ENCODE measurements around the gene TNPO2.
"Not testable (repeated sequence)": the region's sequence is repeated elsewhere in the genome, so short reads cannot be mapped to it uniquely, and the experiment has no call there.

The TNPO2 gene

DNA sequence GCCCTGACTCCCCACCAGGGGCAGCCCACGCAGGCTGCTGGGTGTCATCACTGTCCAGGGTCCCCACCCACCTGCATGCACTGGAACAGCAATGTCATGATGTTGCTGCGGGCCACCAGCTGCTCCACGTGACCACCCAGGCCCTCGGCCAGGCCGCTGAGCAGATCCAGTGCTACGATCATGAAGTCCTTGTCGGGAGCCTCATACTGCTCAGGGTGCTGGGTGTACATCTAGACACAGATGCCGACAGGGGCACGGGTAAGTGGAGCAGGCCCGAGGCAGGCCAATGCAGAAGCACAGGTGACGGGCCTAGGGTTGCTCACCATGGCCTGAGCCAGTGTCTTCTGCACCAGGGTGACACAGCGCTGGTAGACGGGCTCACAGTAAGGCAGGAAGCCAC is 18.6 kb downstream of the TNPO2 start:
- no peak for DNase-seq

DNA sequence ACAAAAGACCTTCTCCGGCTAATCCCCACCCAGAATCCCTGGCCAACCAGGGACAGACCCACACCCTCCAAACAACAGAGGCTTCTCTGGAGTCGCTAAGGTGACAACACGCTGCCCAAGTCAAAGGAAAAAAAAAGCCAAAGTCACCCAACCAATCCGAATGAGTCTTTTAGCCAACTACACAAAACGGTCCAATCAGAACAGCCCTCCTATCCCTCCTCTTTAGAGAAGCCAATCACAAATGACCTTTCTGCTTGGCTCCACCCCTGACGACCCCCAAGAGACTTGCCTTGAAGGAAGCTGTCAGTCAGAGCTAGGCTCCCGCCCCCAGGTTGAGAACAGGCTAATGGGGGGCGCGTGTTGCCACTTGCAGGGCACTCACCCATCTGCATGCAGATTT is 20.7 kb downstream of the TNPO2 start:
- DNase-seq: no peak

DNA sequence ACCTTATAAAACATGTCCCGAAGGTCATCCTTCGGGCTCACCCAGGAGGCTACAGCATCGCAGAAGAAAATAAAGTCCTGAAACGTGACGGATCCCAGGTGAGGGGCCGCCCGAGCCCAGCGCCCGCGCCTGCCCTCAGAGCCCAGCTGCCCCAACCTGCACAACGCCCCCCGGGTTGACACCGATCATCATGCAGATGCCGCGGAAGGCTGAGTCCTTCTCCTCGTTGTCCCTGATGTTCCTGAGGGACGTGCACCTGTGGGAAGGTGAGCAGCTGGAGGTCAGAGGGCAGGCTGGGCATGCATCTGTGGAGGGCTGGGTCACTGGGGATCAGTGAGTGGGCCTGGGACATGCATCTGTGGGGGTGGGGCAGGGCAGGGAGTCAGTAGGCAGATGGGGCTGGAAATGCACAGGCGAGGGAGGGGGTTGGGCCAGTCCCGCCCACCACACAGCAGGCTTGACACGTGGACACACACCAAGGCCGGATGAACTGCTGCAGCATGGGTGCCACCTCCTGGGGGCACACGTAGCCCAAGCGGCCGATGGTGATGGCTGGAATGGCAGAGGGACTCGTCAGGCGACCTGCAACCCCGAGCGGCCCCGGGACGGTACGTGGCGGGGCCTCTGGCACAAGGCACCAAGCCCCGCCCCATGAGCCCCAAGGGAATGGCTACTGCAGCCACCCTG is 22.0 kb downstream of the TNPO2 start:
- no peak for DNase-seq

DNA sequence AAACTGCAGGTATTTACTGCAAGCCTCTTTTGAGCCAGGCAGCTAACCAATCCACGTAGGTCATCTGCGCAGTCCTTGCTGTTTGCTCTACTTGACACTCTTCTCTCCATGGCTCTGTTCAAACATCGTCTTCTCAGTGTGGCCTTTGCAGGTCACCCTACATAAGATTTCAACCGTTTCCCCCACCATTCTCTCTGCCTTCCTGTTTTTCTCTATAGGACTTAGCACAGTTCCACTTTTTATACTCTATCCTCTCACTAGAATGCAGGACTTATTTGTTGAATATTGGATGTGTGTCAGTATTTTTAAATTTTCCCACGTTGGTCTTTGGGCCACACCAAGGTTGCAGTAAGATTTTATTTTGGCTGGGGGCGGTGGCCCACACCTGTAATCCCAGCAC is 25.6 kb downstream of the TNPO2 start:
- DNase-seq: no peak

DNA sequence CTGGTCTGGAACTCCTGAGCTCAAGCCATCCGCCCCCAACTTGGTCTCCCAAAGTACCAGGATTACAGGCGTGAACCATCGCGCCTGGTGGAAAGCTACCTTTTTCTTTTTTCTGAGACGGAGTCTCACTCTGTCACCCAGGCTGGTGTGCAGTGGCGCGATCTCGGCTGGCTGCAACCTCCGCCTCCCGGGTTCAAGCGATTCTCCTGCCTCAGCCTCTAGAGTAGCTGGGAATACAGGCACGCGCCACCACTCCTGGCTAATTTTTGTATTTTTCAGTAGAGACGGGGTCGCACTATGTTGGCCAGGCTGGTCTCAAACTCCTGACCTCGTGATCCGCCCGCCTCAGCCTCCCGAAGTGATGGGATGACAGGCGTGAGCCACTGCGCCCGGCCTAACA is 26.3 kb downstream of the TNPO2 start:
- not testable (repeated sequence) for DNase-seq

DNA sequence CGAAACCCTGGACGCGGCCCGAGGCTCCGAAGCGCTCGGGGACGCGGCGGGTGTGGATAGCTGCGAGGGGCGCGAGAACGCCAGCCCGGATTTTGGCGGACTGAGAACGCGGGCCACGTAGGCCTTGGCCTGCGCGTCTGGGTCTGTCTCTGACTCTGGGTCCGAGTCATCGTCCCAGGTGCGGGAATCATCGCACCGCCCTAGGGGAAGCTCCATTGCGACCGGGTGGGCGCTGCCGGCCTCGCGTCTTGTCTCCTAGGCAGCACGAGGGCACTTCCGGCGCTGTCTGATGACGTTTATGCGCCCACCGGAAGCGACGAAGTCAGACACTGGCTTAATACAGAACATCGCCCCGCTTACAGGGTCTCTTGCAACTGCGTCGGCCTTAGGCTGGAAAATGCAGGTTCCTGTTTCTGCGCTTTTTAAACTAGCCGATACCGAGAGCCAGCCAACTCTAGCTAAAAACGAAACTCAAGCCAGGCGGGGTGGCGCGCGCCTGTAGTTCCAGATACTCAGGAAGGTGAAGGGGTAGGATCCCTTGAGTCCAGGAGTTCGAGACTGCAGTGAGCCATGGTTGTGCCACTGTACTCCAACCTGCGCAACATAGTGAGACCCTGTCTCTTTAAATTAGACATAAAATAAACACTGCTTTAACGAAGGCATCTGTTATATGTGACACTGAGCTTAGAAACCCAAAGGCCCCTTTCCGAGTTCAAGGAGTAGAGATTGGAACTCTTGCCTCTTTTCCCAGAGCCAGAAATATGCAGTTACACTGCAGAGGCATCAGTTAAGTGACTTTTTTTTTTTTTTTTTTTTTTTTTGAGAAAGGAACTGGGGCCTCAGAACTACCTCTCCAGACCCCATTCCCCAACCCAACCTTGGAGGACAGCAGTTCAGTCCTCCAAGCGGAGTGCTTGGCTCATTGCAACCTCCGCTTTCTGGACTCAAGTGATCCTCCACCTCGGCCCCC is 27.1 kb downstream of the TNPO2 start, which contains the start of gene FBXW9:
FBXW9 (minus strand) TSS at position 266 of the 970 bp plus-strand sequence; CDS start at position 216, 50 bp downstream.
- DNase-seq: peak; percentile 65

DNA sequence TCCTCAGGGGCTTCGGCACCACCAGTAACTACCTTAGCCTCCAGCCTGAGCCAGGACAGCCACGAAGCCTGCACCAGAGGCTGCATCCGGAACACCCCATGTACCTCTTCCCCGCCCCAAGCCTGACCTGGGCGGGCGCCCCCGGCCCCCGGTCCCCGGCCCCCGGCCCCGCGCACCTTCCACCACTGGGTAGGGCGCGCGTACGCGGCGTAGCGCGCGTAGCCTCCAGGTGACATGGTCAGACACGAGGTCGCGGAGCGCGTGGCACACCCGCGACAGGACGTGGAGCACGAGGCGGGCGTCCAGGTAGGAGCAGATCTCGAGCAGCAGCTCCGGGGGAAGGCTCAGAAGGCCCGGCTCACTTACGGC is 27.8 kb downstream of the TNPO2 start:
- no peak for DNase-seq

DNA sequence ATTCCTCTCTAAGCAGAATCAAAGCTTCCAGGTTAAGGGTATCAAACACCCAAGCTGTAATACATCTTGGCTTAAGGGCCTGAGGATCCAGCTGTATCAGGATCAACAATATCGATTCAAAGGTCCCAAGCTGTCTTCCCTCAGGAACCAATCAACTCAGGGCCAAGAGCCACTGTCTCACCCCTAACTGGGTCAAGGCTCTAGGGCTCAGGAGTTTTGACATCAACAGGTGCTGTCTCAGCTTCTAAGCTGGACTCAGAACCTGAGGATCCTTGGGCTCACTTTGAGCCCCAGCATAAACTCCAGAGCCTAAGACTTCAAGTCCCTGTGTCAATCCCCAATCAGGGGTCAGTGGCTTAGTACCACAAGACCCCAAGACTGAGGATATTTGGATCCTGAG is 28.2 kb downstream of the TNPO2 start:
- DNase-seq: no peak

DNA sequence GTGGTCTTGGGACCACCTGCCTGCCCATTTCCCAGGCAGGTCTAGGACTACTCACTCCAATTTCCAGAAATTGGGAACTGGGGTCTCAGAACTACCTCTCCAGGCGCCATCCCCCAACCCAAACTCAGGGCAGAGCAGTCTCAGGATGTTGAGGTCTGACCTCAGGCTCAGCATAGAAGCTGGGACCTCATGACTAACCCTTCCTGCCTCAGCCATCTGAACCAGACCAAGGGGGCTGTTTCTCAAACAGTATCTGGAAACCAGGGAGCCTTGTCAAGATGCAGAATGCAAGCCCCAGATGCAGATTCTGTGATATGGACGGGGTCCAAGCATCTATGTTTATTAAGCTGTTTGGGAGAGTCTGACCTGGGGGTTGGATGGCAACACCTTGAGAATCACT is 28.6 kb downstream of the TNPO2 start:
- no peak for DNase-seq

DNA sequence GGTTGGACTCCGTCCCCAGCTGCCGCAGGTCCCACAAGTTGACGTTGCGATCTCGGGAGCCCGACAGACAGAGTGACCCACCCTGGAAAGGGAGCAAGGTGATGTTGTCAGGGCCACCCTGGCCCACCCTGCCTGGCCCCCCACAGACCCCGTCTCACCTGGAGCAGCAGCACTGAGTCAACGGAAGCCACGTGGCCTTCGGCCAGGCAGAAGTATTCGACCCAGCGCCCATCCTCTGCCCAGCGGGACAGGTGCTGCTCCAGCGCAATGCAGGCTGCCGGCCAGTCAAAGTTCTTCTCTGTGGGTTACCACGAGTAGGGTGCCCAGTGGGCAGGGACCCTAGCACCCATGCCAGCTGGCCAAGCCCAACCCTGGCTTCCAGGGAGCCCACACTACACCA is 29.1 kb downstream of the TNPO2 start:
- no peak for DNase-seq

DNA sequence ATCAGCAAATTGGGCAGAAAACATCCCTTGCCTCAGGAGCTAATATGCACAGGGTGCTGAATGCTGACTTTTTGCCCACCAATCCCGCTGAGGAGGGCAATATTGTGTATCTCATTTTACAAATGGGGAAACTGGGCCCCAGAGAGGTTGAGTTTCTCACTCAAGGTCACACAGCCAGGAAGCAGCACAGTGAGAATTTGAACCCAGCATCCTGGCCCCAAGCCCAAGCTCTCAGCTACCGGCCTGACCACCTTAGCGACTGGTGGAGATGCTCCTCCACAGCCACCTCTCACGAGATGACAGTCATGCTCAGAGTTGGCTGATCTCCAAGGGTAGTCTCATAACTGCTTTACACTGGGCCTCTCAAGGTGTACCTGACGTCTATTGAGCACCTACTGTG is 30.8 kb downstream of the TNPO2 start:
- no peak for DNase-seq

DNA sequence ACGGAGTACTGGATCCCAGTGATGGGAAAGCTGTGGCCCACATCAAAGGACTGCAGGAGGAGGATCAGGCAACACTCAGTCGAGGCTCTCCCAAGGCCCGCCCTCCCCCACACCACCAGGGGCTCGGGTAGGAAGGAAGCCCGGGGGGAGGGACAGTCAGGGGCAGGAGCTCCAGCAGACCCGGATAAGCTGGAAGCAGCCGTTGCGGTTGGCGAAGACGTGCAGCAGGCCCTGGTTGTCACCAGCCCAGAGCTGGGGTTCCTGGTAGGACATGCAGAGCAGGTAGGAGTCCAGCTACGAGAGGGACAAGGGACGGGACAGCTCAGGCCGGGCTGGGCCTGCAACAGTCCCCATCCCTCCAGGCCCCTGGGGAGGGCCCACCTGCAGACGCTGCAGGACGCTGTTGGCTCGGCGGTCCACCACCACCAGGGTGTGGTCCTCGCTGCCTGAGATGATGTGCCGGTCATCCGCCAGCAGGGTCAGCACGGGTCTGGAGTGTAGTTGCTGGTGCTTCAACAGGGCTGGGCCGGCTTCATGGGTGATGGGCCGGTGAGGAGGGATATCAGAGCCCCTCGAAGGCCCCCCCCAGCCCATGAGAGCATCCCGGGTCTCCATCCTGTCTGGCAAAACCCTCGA is 34.0 kb downstream of the TNPO2 start:
- no peak for DNase-seq

DNA sequence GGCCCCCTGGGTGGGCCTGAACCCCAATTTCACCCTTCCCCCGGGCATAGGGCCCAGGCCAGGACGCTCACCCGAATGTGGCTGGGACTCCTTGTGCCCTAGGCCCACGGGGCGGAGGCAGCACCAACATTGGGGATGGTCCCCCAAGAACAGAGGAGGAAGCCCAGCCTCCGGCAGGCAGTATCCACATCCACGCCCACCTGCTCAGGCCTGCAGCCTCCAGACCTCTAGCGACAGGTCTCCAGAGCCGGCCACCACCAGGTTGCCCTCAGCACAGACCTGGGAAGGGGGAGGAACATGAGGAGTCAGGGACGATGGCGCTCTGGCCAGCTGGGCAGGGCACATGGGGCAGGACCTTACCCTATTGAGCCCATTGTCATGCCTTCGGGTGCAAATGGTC is 34.7 kb downstream of the TNPO2 start:
- no peak for DNase-seq

DNA sequence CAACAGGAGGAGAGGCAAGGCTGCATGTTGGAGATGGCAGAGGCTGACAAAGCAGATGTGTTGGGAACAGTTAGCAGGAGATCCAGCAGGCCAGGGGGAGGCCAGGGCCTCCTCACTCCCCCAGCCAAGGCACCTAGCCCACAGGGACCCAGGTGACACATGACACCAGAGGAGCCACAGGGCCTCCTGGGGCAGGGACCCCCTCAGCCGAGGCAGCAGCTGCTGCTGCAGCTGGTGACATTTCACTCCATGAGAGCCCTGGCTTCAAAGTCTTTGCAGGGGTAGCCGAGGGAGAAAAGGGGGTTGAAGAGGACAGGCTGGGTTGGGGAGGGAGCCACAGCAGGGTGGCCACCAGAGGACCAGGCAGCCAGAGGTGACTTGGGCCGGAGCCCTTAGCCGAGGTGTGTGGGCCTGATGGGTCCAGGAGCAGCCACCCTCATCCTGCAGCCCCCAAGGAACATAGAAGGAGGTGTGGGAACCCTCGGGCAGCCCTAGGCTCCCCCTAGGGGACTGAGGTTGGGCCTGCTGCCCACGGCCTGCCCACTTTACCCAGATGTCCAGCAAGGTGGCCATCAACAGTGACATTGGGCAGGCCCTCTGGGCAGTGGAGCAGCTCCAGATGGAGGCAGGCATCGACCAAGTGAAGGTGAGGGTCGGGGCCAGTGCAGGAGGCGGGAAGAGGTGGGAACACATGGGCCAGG is 36.1 kb downstream of the TNPO2 start, which contains the start of gene GNG14:
GNG14 (plus strand) TSS at position 503 of the 701 bp plus-strand sequence; CDS start at position 554, 51 bp downstream.
- DNase-seq: no peak

DNA sequence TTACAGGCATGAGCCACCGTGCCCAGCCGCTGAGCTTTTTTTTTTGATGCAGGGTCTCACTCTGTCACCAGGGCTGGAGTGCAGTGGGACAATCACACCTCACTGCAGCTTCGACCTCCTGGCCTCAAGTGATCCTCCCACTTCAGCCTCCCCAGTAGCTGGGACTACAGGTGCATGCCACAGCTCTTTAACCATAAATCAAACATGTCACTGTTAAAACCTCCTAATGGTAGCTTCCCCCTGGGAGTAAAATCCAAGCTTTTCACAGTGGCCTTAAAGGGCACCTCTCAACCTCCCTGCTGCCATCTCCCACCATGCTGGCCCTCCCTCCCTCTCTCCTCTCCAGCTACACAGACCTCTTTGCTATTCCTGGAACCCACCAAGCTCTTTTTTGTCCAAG is 37.9 kb downstream of the TNPO2 start:
- no peak for DNase-seq

DNA sequence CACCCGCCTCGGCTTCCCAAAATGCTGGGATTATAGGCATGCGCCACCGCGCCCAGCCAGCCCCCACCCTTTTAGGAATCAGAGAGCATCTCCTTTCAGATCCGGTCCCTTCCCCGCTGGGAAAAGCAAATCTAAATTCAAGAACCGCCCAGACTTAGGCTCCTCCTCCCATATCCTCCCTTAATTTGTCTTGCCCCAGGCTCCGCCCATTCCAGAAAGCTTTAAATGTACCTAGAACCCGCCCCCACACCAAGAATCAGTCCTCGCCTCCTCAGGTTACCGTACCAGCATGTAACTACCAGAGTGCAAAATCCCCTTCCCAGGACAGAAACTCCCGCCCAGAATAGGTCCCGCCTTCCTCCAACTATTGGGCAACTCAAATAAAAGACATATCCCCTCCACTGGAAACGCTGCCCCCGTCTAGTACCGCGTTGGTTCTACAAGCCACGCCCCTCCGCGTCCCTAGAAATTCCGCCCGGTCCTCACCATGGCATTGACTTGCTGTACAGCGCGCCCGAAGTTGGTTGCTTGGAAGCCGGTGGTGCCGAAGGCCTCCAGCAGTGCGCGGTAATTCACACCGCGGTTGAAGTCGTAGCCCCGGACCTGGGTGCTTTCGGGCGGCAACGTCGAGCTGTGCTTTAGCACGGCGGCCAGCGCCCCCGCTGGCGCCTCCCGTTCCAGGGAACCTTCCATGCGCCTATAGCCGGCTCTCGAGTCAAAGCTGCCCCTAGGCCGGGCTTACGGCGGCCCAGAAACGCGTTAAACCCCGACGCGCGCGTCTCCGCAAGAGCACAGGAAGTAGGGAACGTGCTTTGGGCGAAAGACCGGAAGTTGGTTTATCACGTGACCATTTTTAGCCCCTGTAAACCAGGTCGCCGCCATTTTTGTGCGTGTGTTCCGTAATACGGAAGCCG is 42.4 kb downstream of the TNPO2 start, which contains the start of gene DHPS:
DHPS (minus strand) TSS at position 807 of the 914 bp plus-strand sequence; CDS start at position 693, 114 bp downstream.
- DNase-seq: peak; percentile 95

DNA sequence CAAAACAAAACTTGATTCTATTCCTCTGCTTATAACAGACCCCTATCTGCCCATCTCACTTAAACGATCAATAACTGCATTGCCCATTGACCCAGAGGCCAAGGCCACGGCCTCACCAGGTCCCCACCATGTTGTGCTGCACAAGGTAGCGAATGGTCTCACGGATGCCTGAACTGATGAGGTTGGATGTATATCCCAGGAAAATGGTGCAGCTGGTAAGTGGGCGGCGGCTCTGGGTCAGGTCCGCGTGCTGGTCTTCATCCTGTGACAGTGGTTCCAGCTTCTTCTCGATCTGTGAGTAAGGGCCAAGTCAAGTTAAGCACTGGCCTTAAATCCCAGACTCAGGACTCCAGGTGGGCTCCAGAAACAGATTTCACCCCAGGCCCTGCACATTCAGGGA is 43.7 kb downstream of the TNPO2 start:
- DNase-seq: no peak

DNA sequence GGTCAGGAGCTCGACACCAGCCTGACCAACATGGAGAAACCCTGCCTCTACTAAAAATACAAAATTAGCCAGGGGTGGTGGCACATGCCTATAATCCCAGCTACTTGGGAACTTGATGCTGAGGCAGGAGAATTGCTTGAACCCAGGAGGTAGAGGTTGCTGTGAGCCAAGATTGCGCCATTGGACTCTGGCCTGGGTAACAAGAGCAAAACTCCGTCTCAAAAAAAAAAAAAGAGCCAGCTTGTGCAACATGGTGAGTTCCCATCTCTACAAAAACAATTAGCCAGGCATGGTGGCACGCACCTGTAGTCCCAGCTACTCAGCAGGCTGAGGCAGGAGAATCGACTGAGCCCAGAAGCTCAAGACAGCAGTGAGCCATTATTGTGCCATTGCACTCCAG is 45.7 kb downstream of the TNPO2 start:
- DNase-seq: not testable (repeated sequence)

DNA sequence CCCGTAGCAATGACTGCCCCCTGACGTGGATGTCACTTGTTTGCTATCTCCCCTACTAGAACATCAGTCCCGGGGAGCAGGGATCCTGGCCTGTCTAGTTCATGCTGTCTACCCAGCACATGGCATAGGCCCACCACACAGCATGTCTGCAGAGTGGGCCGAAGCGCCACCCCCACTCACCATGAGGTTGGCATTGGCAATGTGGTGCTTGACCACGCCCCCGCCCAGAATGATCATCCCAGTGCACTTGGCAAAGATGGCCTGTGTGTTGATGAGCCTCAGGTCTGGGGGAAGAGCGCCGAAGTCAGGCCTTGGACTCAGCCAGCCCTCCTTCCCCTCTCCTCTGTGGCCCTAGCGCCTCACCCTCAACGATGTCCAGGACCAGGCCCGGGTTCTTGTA is 46.8 kb downstream of the TNPO2 start:
- DNase-seq: no peak

DNA sequence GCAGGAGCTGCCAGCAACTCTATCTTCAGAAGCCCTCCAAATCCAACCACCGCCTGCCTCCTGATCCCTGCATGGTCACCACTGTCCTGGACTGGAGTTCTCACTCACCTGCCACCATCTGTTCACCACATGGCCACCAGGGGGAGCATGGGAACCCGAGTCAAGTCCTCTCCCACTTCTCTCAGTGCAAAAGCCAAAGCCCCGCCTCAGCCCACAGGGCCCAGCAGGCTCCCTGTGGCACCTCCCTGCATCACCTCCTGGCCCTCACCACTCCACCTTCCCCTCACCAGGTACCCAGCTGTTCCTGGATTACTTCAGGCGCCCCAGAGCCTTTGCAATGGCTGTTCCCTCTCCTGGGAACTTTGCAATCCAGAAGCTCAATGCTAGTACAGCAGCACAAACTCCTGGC is 47.3 kb downstream of the TNPO2 start:
- peak; percentile 70 for DNase-seq

DNA sequence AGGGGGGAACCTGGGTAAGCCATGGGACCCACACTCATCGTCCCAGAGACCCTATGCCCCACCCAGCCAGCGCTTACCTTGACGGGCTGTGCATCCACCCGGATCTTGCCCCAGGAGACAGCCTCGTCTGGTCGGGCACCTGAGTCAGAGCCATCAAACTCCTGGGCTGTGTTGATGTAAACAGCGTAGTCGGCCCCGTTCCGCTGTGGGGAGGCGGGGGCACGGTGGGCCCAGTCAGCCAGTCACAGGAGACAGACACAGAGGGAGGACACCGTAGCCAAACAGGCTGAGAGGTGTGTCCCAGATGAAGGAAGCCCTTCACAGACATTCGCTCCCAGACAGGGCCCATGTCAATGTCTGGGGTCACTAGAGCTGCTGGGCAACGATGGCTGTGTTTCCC is 47.8 kb downstream of the TNPO2 start:
- no peak for DNase-seq

DNA sequence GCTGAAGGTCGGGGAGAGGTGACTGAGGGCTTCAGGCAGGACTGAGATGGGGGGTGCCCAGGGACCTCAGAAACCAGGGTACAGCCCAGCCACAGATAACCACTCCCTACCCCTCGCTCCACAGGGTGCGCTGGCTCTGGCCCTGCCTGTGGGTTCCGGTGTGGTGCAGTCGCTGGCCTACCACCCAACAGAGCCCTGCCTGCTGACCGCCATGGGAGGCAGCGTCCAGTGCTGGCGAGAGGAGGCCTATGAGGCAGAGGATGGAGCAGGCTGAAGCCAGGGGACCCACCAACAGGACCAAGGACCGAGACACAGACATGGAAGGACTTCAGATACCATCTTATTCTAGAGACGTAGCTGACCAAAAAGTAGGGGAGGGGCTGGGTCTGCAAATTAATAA is 48.3 kb downstream of the TNPO2 start:
- no peak for DNase-seq
